ENCODE data around the gene AJAP1. TPM values are rescaled to one million over a fixed set of nuclear protein-coding genes. Genes with fewer than 3 reads are reported as not detected.

Gene AJAP1
- total and polyA plus RNA-seq, 3 donors from 2014 or later: 5.0 to 5.8 (median 5.4) TPM

GRCh38 chr1:4796161-4797015 is 142.0 kb downstream of the AJAP1 start:
- no peak for DNase-seq
- intact Hi-C loops (cut with DNase I; ENCODE audit: low total_unique reads): no loop called here
- Histone ChIP-seq H3K27me3 (no peaks in the 10 kb centered on the region), H3K9me3 (no peaks in the 10 kb centered on the region), H3K4me3 (no peak overlapping the region), H3K27ac (no peak overlapping the region), H3K4me1 (no peaks in the 10 kb centered on the region), H3K36me3 (ENCODE audit: low read depth, missing control alignments) (no peaks in the 10 kb centered on the region)
- TF ChIP-seq POLR2A (IDR thresholded peaks at IDR 0.05) (no peak), CTCF (IDR thresholded peaks at IDR 0.05) (no peak)
- WGBS, 2 donors: 77 to 84% methylated on average over 11 of the region's 11 CpGs

- TF ChIP-seq POLR2A (IDR thresholded peaks at IDR 0.05): no peak
- no peak for TF ChIP-seq CTCF (IDR thresholded peaks at IDR 0.05)
- Histone ChIP-seq H3K27me3 (no peaks in the 10 kb centered on the region), H3K4me3 (no peak overlapping the region), H3K27ac (no peak overlapping the region), H3K9me3 (no peaks in the 10 kb centered on the region), H3K36me3 (ENCODE audit: low read depth, missing control alignments) (no peaks in the 10 kb centered on the region), H3K4me1 (no peaks in the 10 kb centered on the region)
- intact Hi-C loops (cut with DNase I; ENCODE audit: low total_unique reads): no loop called here
- DNase-seq: no peak
- WGBS, 2 donors: 71 to 73% methylated on average over 4 to 6 of the region's 6 CpGs
These were observed 142.6 kb downstream of the AJAP1 start for GRCh38 chr1:4797016-4797410.

- intact Hi-C loops (cut with DNase I; ENCODE audit: low total_unique reads): no loop called here
- DNase-seq: no peak
- no peaks in the 10 kb centered on the region for H3K36me3 ChIP-seq (ENCODE audit: low read depth, missing control alignments)
- TF ChIP-seq POLR2A (IDR thresholded peaks at IDR 0.05) (no peak), CTCF (IDR thresholded peaks at IDR 0.05) (no peak)
- H3K27me3 ChIP-seq: no peaks in the 10 kb centered on the region
- no peaks in the 10 kb centered on the region for H3K9me3 ChIP-seq
- H3K4me3 ChIP-seq: no peak overlapping the region
- no peaks in the 10 kb centered on the region for H3K4me1 ChIP-seq
- no peak overlapping the region for H3K27ac ChIP-seq
- WGBS, 2 donors: 72 to 82% methylated on average over 5 of the region's 5 CpGs
These were observed 143.0 kb downstream of the AJAP1 start for GRCh38 chr1:4797429-4797828.

- 46 to 47% methylated on average over 14 of the region's 14 CpGs for WGBS, 2 donors
- Histone ChIP-seq H3K27ac (no peak overlapping the region), H3K4me3 (no peak overlapping the region), H3K27me3 (no peaks in the 10 kb centered on the region), H3K9me3 (no peaks in the 10 kb centered on the region), H3K36me3 (ENCODE audit: low read depth, missing control alignments) (no peaks in the 10 kb centered on the region), H3K4me1 (no peaks in the 10 kb centered on the region)
- TF ChIP-seq POLR2A (IDR thresholded peaks at IDR 0.05) (no peak), CTCF (IDR thresholded peaks at IDR 0.05) (no peak)
- intact Hi-C loops (cut with DNase I; ENCODE audit: low total_unique reads): no loop called here
- peak; percentile 87 for DNase-seq
These were observed 146.9 kb downstream of the AJAP1 start for GRCh38 chr1:4801192-4801924.

Measured in testis (tissue), 3 donors.